ENCODE measurements around the gene NTSR2. TPM values are rescaled to one million over a fixed set of nuclear protein-coding genes. Genes with fewer than 3 reads are reported as not detected.

NTSR2 gene
- total and polyA plus RNA-seq, 2 of the 8 experiments (the other 6 are each of a cell fraction or from before 2014, with no cell fraction given), result 0.05 TPM; not detected in 1

GRCh38 chr2:11616851-11617415 is 53.1 kb downstream of the NTSR2 start:
- Histone ChIP-seq H3K9ac (replicated peaks in 1 of 4; ENCODE audit: extremely low read depth in 1 of 4, low read depth in 3 of 4, low read length in 3 of 4) (no peak overlapping the region), H3K14ac (ENCODE audit: insufficient read length) (no peak overlapping the region), H2BK12ac (ENCODE audit: low read depth, low read length) (no peak overlapping the region), H3K4me1 (replicated peaks in 1 of 4; ENCODE audit: control insufficient read depth in 3 of 4, insufficient read depth in 4 of 4, low read length in 3 of 4) (no peaks in the 10 kb centered on the region), H3K18ac (ENCODE audit: extremely low read depth, low read length) (no peak overlapping the region), H4K8ac (ENCODE audit: extremely low read depth, insufficient read depth, low read length) (no peak overlapping the region), H3K27me3 (replicated peaks in 1 of 4; ENCODE audit: control insufficient read depth in 3 of 4, extremely low read depth in 1 of 4, insufficient read depth in 3 of 4, low read length in 3 of 4) (no peaks in the 10 kb centered on the region), H3K4me2 (ENCODE audit: insufficient read depth in 1 of 2, low read depth in 2 of 2, low read length in 2 of 2) (no peak overlapping the region), H2AK5ac (ENCODE audit: low read depth, low read length) (no peak overlapping the region), H3K36me3 (ENCODE audit: control insufficient read depth in 2 of 4, insufficient read depth in 4 of 4, low read length in 3 of 4) (peaks cover 0 to 10% (median 6%) of the 10 kb centered on the region in 4 experiments; a peak in 5 of 8 replicates), H4K5ac (ENCODE audit: insufficient read length, low read depth, low read length) (no peak overlapping the region), H2BK5ac (ENCODE audit: low read depth, low read length) (no peak overlapping the region), H4K91ac (replicated peaks; ENCODE audit: insufficient read length, low read length) (no peak overlapping the region), H4K20me1 (replicated peaks in 1 of 2; ENCODE audit: control insufficient read depth in 1 of 2, insufficient read depth in 2 of 2, low read length in 2 of 2) (peaks cover 0 to 6% of the 10 kb centered on the region in 2 experiments), H3K4me3 (ENCODE audit: extremely low read depth in 1 of 4, insufficient read depth in 2 of 4, low read depth in 3 of 4, low read length in 4 of 4) (no peak overlapping the region), H3K23me2 (ENCODE audit: low read depth, low read length) (no peaks in the 10 kb centered on the region), H2BK20ac (ENCODE audit: low read length) (no peak overlapping the region), H2BK120ac (replicated peaks; ENCODE audit: low read depth, low read length) (no peak overlapping the region), H3K79me1 (ENCODE audit: low read depth, low read length) (no peaks in the 10 kb centered on the region), H3K4ac (replicated peaks; ENCODE audit: insufficient read length, low read depth, low read length) (no peak overlapping the region), H2AFZ (ENCODE audit: low read length) (no peak overlapping the region), H3K56ac (replicated peaks; ENCODE audit: insufficient read length, low read depth, low read length) (no peak overlapping the region), H3K9me3 (ENCODE audit: insufficient read depth in 2 of 2, low read depth in 1 of 2, low read length in 1 of 2) (no peaks in the 10 kb centered on the region), H3K27ac (ENCODE audit: low read depth, low read length) (no peak overlapping the region), H3K79me2 (ENCODE audit: control insufficient read depth in 1 of 2, insufficient read depth in 2 of 2, low read length in 2 of 2) (no peaks in the 10 kb centered on the region; a peak in 1 of 4 replicates), H3K23ac (ENCODE audit: insufficient read length) (no peak overlapping the region), H2BK15ac (ENCODE audit: low read length) (no peak overlapping the region)
- FAIRE-seq, result no peak
- DNase-seq (ENCODE audit: low read depth in 1 of 2, low spot score in 2 of 2), result no peak
- ChIA-PET CTCF (ENCODE audit: partially characterized antibody) (interaction anchor here (1.1 to 2.1 kb wide), 3 partner anchors 11 to 65 kb away, joined by 3 to 5 read pairs (median 4); no protein-coding TSS in a partner anchor), POLR2A (ENCODE audit: partially characterized antibody) (no interaction called here)
- 85% methylated on average over 19 of the region's 19 CpGs; no CpG with 5 or more reads in 1 of the 2 experiments for WGBS, 2 experiments (ENCODE audit: extremely low coverage in 1 of 2, insufficient coverage in 1 of 2, insufficient read length in 1 of 2, insufficient replicate concordance in 2 of 2, low coverage in 1 of 2, low lambda C conversion rate in 2 of 2, missing lambda C conversion rate in 1 of 2)
- no peak for TF ChIP-seq GTF2F1 (IDR thresholded peaks at IDR 0.05; ENCODE audit: borderline replicate concordance, low read depth, low read length)
- TF ChIP-seq USF2 (IDR thresholded peaks at IDR 0.05; ENCODE audit: low read length), result no peak
- TF ChIP-seq CBX5 (IDR thresholded peaks at IDR 0.05; ENCODE audit: low read depth, low read length), result no peak
- TF ChIP-seq SP2 (IDR thresholded peaks at IDR 0.05; ENCODE audit: low read length), result no peak
- TF ChIP-seq KDM5A (IDR thresholded peaks at IDR 0.05; ENCODE audit: low read length), result no peak
- TF ChIP-seq, protein P1, sequence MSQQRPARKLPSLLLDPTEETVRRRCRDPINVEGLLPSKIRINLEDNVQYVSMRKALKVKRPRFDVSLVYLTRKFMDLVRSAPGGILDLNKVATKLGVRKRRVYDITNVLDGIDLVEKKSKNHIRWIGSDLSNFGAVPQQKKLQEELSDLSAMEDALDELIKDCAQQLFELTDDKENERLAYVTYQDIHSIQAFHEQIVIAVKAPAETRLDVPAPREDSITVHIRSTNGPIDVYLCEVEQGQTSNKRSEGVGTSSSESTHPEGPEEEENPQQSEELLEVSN (IDR thresholded peaks at IDR 0.05), result no peak
- no peak for TF ChIP-seq HDAC6 (IDR thresholded peaks at IDR 0.05; ENCODE audit: low read depth, low read length)
- TF ChIP-seq TCF12 (IDR thresholded peaks at IDR 0.05; ENCODE audit: low read depth, low read length), result no peak
- TF ChIP-seq TAF7 (optimal IDR thresholded peaks at IDR 0.05; ENCODE audit: borderline replicate concordance, low read depth, low read length), result no peak
- TF ChIP-seq BACH1 (IDR thresholded peaks at IDR 0.05; ENCODE audit: low read length), result no peak
